ENCODE data around the gene JAG1.

- TF ChIP-seq CTCF (IDR thresholded peaks at IDR 0.05; ENCODE audit: poor library complexity, severe bottlenecking) (no peak), RAD21 (conservative IDR thresholded peaks at IDR 0.05) (no peak), POLR2AphosphoS5 (IDR thresholded peaks at IDR 0.05) (no peak), SMC3 (conservative IDR thresholded peaks at IDR 0.05; ENCODE audit: poor library complexity) (no peak), EZH2 (IDR thresholded peaks at IDR 0.05; ENCODE audit: borderline replicate concordance, insufficient read depth, low read length, poor library complexity, severe bottlenecking) (no peak), EP300 (conservative IDR thresholded peaks at IDR 0.05; ENCODE audit: poor library complexity, severe bottlenecking) (no peak)
- TF ChIP-seq, protein P1, sequence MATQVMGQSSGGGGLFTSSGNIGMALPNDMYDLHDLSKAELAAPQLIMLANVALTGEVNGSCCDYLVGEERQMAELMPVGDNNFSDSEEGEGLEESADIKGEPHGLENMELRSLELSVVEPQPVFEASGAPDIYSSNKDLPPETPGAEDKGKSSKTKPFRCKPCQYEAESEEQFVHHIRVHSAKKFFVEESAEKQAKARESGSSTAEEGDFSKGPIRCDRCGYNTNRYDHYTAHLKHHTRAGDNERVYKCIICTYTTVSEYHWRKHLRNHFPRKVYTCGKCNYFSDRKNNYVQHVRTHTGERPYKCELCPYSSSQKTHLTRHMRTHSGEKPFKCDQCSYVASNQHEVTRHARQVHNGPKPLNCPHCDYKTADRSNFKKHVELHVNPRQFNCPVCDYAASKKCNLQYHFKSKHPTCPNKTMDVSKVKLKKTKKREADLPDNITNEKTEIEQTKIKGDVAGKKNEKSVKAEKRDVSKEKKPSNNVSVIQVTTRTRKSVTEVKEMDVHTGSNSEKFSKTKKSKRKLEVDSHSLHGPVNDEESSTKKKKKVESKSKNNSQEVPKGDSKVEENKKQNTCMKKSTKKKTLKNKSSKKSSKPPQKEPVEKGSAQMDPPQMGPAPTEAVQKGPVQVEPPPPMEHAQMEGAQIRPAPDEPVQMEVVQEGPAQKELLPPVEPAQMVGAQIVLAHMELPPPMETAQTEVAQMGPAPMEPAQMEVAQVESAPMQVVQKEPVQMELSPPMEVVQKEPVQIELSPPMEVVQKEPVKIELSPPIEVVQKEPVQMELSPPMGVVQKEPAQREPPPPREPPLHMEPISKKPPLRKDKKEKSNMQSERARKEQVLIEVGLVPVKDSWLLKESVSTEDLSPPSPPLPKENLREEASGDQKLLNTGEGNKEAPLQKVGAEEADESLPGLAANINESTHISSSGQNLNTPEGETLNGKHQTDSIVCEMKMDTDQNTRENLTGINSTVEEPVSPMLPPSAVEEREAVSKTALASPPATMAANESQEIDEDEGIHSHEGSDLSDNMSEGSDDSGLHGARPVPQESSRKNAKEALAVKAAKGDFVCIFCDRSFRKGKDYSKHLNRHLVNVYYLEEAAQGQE (IDR thresholded peaks at IDR 0.05; ENCODE audit: borderline replicate concordance), result no peak
Observed at GRCh38 chr20:10713161-10713560, 39.4 kb upstream of the JAG1 start.

Measured in neural cell (in vitro differentiated cells).